ENCODE results near the gene ZBTB7B.

Gene ZBTB7B

GRCh38 chr1:155063550-155064110 is 61.0 kb downstream of the ZBTB7B start, which contains the start of gene EFNA4:
EFNA4 (plus strand) TSS chr1:155063740; CDS start chr1:155063824, 84 bp downstream.
- DNase-seq = peak; percentile 84 to 88

GRCh38 chr1:155064111-155064831 is 61.7 kb downstream of the ZBTB7B start:
- peak in 1 of 2 experiments; percentile 13 for DNase-seq

GRCh38 chr1:155064832-155065429 is 62.3 kb downstream of the ZBTB7B start:
- DNase-seq = no peak

- no peak for DNase-seq
Observed at GRCh38 chr1:155066777-155067176, 64.2 kb downstream of the ZBTB7B start.
